Skeletal muscle tissue (tissue), 4 donors: ENCODE data around the gene KRTAP4-8. TPM values are rescaled to one million over a fixed set of nuclear protein-coding genes. Genes with fewer than 3 reads are reported as not detected.
"Not testable (repeated sequence)": the region's sequence is repeated elsewhere in the genome, so short reads cannot be mapped to it uniquely, and the experiment has no call there.

Experiments
- H3K27ac ChIP-seq: one replicate; pipeline ENCODE4 v1.7.0; 2013; ENCODE audit warnings: mild to moderate bottlenecking, low read depth, low read length, inconsistent platforms
- H3K27me3 ChIP-seq, 3 donors: one replicate each; pipeline ENCODE4 v1.7.0; 2013; ENCODE audit warnings: low read length in 3 of 3; ENCODE audit not compliant: control insufficient read depth in 3 of 3, insufficient read depth in 3 of 3
- H3K36me3 ChIP-seq, 3 donors: one replicate each; pipeline ENCODE4 v1.7.0; 2013; ENCODE audit warnings: low read length in 3 of 3; ENCODE audit not compliant: control insufficient read depth in 3 of 3, insufficient read depth in 3 of 3
- H3K4me1 ChIP-seq, 3 donors: one replicate each; pipeline ENCODE4 v1.7.0; 2013; ENCODE audit warnings: low read length in 3 of 3, mild to moderate bottlenecking in 3 of 3; ENCODE audit not compliant: control insufficient read depth in 3 of 3, insufficient read depth in 3 of 3
- H3K4me3 ChIP-seq, 3 donors: one replicate each; pipeline ENCODE4 v1.7.0; 2013; ENCODE audit warnings: low read length in 3 of 3
- H3K9ac ChIP-seq, 3 donors: one replicate each; pipeline ENCODE4 v1.7.0; 2013; ENCODE audit warnings: low read length in 3 of 3, mild to moderate bottlenecking in 3 of 3, moderate library complexity in 2 of 3, low read depth in 1 of 3
- H3K9me3 ChIP-seq, 3 donors: one replicate each; pipeline ENCODE4 v1.7.0; 2013; ENCODE audit warnings: low read length in 3 of 3; ENCODE audit not compliant: control insufficient read depth in 3 of 3
- total RNA-seq: library from RNA; depleted of rRNA; stranded (reverse); fragments of >200 nt; gene quantifications from one replicate; pipeline ENCODE4 v1.2.3, GENCODE V29; 2014
- donor health status: Osteomylitis.

Gene KRTAP4-8
- total RNA-seq: not detected

DNA sequence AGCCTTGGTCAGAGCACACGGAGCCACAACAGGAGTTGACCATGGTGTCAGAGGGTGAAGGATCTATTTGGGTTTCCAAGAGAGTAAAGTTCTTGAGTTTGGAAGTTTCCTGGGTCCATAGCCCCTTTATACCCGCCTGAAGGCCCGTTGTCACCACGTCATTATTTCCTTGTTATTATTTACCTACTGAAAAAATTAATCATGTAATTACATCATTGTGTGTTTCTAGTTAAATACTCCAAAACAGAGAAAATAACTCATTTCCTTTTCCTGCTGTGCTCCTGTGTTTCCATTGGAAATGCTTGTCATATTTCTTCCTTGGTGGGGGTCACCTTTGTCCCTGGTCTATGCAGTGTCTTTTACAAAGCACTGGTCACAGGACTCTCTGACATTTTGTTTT, at the start of gene KRTAP4-8:
Gene KRTAP4-8 (minus strand): TSS at position 101 of the 400 bp plus-strand sequence. CDS start 58 bp downstream, at position 43.
- Histone ChIP-seq H3K4me1 (no peaks in the 10 kb centered on the region), H3K27ac (no peak within 1 kb of the TSS), H3K9me3 (no peaks in the 10 kb centered on the region), H3K36me3 (no peaks in the 10 kb centered on the region), H3K4me3 (no peak within 1 kb of the TSS), H3K27me3 (peaks cover 0 to 3% (median 2%) of the 10 kb centered on the region in 3 donors), H3K9ac (no peak within 1 kb of the TSS)

DNA sequence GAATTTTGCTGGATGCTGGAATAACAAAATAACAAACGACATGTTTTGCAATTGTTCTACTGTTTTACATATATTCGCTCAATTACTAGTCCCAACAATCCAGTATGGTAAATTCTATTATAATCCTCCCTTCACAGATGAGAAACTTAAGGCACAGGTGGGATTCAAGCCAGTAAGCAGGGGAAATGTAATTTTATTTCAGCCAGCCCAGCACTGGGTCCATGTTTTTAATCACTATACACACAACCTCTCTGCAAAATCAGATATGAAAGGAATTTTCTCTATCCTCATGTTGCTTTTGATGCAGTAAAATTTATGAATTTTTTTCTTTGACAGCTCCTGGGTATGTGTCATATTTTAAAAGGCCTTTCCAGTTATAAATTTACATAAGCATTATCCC, 47.3 kb upstream of the KRTAP4-8 start:
- H3K27me3 ChIP-seq: no peaks in the 10 kb centered on the region
- H3K27ac ChIP-seq: no peak overlapping the region
- H3K4me3 ChIP-seq: no peak overlapping the region
- peaks cover 0 to 5% (median 0%) of the 10 kb centered on the region in 3 donors for H3K9me3 ChIP-seq
- H3K36me3 ChIP-seq: no peaks in the 10 kb centered on the region
- H3K9ac ChIP-seq: no peak overlapping the region
- no peaks in the 10 kb centered on the region for H3K4me1 ChIP-seq

DNA sequence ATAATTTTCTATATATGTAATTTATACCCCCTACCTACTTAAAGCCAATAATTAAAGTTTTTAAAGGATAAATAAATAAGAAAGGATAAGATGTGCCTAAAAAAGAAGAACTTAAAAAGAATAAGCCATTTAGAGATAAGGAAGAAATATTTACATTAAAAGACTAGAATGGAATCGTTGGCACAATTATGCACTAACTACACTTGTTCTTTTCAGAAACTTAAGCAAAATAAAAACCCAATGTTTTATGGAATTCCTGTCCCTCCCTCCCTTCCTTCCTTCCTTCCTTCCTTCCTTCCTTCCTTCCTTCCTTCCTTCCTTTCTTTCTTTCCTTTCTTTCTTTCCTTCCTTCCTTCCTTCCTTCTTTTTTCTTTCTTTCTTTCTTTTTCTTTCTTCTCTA, 46.9 kb upstream of the KRTAP4-8 start:
- H3K27ac ChIP-seq: no peak overlapping the region
- peaks cover 0 to 2% (median under 1%) of the 10 kb centered on the region in 3 donors for H3K27me3 ChIP-seq
- H3K4me3 ChIP-seq: no peak overlapping the region
- H3K9me3 ChIP-seq: peaks cover 0 to 5% (median 0%) of the 10 kb centered on the region in 3 donors
- H3K4me1 ChIP-seq: no peaks in the 10 kb centered on the region
- H3K9ac ChIP-seq: no peak overlapping the region
- no peaks in the 10 kb centered on the region for H3K36me3 ChIP-seq

DNA sequence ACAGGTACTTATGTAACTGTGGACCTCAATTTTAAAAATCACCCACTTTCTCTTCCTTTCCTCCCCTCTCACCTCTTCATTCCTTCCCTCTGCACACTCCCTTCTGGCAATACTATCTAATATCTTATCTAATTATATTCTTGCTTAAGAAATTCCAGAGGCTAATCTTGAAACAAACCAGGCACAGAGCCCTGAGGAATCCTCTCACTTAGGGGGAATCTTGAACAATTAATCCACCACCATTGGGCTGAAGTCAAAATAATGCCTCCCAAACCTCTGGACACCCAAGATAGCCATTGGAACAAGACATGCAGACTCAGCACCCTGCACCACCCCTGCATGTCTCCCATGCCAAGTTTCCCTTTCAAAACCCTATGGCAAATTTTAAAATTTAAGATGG, 43.4 kb upstream of the KRTAP4-8 start:
- no peak overlapping the region for H3K9ac ChIP-seq
- no peak overlapping the region for H3K27ac ChIP-seq
- H3K4me3 ChIP-seq: no peak overlapping the region
- H3K36me3 ChIP-seq: no peaks in the 10 kb centered on the region
- peaks cover 0 to 4% (median 3%) of the 10 kb centered on the region in 3 donors for H3K27me3 ChIP-seq
- peaks cover 0 to 5% (median 0%) of the 10 kb centered on the region in 3 donors for H3K9me3 ChIP-seq
- H3K4me1 ChIP-seq: no peaks in the 10 kb centered on the region

DNA sequence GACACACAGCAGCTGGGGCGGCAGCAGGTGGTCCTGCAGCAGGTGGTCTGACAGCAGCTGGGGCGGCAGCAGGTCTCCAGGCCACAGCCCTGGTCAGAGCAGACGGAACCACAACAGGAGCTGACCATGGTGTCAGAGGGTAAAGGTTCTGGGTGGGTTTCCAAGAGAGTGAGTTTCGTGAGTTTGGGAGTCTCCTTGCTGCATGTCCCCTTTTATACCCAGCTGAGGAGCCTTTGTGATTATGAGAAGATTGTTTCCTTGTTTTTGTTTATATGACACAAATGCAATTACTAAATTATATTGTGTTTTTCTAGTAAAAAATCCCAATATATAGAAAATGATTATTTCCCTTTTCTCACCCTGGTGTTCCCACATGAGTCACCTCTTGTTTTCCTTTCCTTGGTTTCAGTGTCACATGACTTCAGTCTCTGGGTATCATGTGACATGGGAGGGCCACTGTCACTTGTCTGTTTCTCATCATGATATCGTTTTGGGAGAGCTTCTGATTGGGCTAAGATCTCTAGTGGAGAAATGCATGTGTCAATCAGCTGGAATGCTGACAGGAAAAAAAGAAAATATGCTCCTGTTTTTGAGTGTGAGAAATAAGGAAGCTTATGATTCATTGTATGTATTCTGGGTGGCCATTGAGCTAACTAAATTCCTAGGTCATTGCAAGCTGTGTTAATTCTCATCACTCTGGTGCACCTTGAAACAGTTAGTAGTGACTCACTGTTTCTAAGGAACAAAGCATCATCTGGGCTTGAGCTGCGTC, 42.6 kb upstream of the KRTAP4-8 start, which contains the start of gene KRTAP4-6:
Gene KRTAP4-6 (minus strand): TSS at position 185 of the 772 bp plus-strand sequence. CDS start 57 bp downstream, at position 128.
- no peak within 1 kb of the TSS for H3K4me3 ChIP-seq
- no peaks in the 10 kb centered on the region for H3K4me1 ChIP-seq
- no peak within 1 kb of the TSS for H3K27ac ChIP-seq
- peaks cover 0 to 5% (median 0%) of the 10 kb centered on the region in 3 donors for H3K9me3 ChIP-seq
- H3K36me3 ChIP-seq: no peaks in the 10 kb centered on the region
- no peak within 1 kb of the TSS for H3K9ac ChIP-seq
- H3K27me3 ChIP-seq: peaks cover 0 to 4% (median 3%) of the 10 kb centered on the region in 3 donors

DNA sequence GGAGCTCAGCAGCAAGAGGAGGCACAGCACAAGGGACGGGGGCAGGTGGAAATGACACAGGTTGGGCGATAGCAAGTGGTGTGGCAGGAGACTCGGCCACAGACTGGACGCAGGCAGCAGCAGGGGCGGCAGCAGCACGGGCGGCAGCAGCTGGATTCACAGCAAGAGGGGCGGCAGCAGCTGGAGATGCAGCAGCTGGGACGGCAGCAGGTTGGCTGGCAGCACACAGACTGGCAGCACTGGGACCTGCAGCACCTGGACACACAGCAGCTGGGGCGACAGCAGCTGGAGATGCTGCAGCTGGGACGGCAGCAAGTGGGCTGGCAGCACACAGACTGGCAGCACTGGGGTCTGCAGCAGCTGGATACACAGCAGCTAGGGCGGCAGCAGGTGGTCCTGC, 41.9 kb upstream of the KRTAP4-8 start:
- H3K27ac ChIP-seq, H3K36me3 ChIP-seq, H3K4me3 ChIP-seq, H3K4me1 ChIP-seq, H3K27me3 ChIP-seq, H3K9ac ChIP-seq, H3K9me3 ChIP-seq: not testable (repeated sequence)

DNA sequence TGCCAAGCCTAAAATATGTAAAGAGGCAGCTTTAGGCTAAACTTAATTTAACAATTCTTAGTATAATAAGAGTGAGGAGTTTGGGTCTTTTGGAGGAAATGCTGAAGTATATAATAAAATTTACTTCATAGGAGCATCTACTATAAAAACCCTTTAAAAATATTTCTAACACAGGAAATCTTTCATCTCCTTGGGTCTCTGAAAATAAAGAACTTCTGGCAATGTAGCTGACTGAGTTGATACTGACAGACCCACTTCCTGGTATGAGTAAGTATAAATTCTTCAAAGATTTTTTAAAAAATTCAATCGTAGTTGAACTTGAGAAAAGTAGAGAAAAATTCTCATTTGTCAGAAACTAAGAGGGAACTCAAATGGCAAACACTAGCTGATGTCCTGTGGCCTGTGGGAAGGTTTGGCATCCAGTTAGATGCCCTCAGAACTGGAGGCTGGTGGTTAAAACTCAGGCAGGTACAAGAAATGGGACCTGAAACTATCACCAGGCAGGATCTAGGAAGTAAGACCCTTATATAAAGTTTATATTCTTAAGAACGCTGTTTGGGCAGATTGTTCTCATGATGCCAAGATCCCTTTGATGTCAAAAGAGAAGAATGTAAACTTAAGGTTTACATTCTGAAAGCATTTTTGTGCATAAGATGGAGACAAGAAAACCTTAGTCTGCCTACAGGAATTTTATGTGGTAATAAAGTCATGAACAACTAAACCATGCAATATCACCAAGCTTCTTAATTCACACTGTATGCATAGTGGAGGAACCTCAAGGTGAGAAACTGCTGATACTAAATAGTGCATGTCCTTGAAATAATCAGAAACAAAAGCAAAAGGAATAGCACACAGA, 36.2 kb upstream of the KRTAP4-8 start:
- no peaks in the 10 kb centered on the region for H3K4me1 ChIP-seq
- H3K36me3 ChIP-seq: no peaks in the 10 kb centered on the region
- no peaks in the 10 kb centered on the region for H3K9me3 ChIP-seq
- H3K9ac ChIP-seq: no peak overlapping the region
- no peak overlapping the region for H3K4me3 ChIP-seq
- H3K27me3 ChIP-seq: no peaks in the 10 kb centered on the region
- no peak overlapping the region for H3K27ac ChIP-seq

DNA sequence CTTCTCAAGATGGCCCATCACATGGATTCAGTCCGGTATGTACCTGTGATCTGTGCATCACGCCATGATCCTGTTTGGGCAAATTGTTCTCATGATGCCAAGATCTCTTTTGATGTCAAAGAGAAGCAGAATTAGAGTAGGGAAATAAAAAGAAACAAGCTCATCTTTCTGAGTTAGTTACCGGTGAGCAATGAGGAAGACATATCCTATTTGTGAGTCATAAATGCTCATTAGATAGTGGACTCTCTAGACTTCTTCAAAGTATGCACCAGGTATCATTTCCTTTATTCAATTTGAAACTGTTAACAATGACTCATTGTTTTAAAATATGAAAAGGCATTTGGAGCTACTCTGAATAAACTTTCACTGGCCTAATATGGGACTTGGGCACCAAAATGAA, 34.0 kb upstream of the KRTAP4-8 start:
- H3K4me3 ChIP-seq: no peak overlapping the region
- no peak overlapping the region for H3K9ac ChIP-seq
- H3K4me1 ChIP-seq: no peaks in the 10 kb centered on the region
- no peaks in the 10 kb centered on the region for H3K36me3 ChIP-seq
- H3K27ac ChIP-seq: no peak overlapping the region
- H3K27me3 ChIP-seq: no peaks in the 10 kb centered on the region
- no peaks in the 10 kb centered on the region for H3K9me3 ChIP-seq

DNA sequence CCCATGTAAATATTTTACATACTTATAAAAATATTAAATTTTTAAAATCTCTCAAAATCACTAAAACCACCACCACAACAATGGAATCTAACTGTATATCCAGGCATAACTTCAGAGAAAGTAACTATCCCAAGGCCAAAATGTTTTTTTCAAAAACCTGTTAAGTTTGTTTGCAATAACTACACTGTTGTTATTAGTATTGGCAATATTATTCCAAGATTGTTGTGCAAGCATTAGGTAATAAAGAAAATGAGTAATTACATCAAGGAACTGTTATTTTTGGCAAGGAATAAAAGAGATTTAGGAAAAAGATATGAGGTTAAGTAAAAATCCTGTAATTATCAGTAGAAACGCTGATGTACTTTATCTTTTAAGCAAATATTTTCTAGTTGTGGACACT, 29.4 kb upstream of the KRTAP4-8 start:
- no peak overlapping the region for H3K4me3 ChIP-seq
- no peaks in the 10 kb centered on the region for H3K4me1 ChIP-seq
- no peak overlapping the region for H3K27ac ChIP-seq
- no peaks in the 10 kb centered on the region for H3K9me3 ChIP-seq
- H3K36me3 ChIP-seq: no peaks in the 10 kb centered on the region
- H3K27me3 ChIP-seq: peaks cover 0 to 2% (median 0%) of the 10 kb centered on the region in 3 donors
- no peak overlapping the region for H3K9ac ChIP-seq

DNA sequence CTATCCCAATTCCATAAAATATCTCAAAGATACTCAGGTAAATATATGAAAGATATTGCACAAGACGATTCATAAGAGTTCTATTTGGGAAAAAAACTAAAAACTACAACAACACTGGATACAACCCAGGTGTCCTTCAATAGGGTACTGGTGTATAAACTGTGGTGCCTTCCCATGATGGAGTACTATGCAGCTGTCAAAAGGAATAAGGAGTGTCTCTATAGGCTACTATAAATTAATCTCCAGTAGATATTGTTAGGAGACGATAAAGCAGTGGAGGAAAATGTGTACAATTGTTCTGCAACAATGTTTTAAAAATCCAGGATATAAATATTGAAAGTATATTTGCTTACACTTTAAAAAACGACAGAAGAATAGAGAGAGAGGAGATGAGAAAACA, 28.5 kb upstream of the KRTAP4-8 start:
- Histone ChIP-seq H3K9me3 (no peaks in the 10 kb centered on the region), H3K27me3 (peaks cover 0 to 2% (median 0%) of the 10 kb centered on the region in 3 donors), H3K27ac (no peak overlapping the region), H3K4me1 (no peaks in the 10 kb centered on the region), H3K9ac (no peak overlapping the region), H3K36me3 (no peaks in the 10 kb centered on the region), H3K4me3 (no peak overlapping the region)
